Skin of body (tissue), 1 donor: ENCODE measurements around the gene CALHM5. TPM values are rescaled to one million over a fixed set of nuclear protein-coding genes. Genes with fewer than 3 reads are reported as not detected.

Experiments used
- total RNA-seq: library from RNA; depleted of rRNA; stranded (reverse); fragments of >200 nt; gene quantifications from one replicate; pipeline ENCODE4 v1.2.3, GENCODE V29; 2014

Gene CALHM5
- total RNA-seq, 1 donor from 2014 or later = 4.6 TPM

Other genes with a start within 250 kb of the CALHM5 start
- 56.8 TPM for gene TSPYL1, start 231.7 kb upstream of the CALHM5 start, total RNA-seq
- gene DSE, start 140.7 kb upstream of the CALHM5 start, total RNA-seq = 40.2 TPM
- 3.4 TPM for gene CALHM6, start 50.3 kb upstream of the CALHM5 start, total RNA-seq
- gene TRAPPC3L, start 34.0 kb downstream of the CALHM5 start, total RNA-seq = 0.49 TPM
- gene CALHM4, start 42.1 kb downstream of the CALHM5 start, total RNA-seq = 0.79 TPM
- 20.5 TPM for gene RWDD1, start 59.9 kb downstream of the CALHM5 start, total RNA-seq
- 0.49 TPM for gene RSPH4A, start 104.8 kb downstream of the CALHM5 start, total RNA-seq
- gene ZUP1, start 157.1 kb downstream of the CALHM5 start, total RNA-seq = 20.3 TPM
- 15.5 TPM for gene KPNA5, start 169.6 kb downstream of the CALHM5 start, total RNA-seq